Stomach (tissue), 9 donors: ENCODE measurements around the gene ATXN1. TPM values are rescaled to one million over a fixed set of nuclear protein-coding genes. Genes with fewer than 3 reads are reported as not detected.

Experiments
- DNase-seq, 2 donors: peaks; one replicate each; pipeline versions ENCODE4 v3.0.0 to v3.0.0-alpha.2; 2013 to 2019
- H3K27ac ChIP-seq, 5 donors: fragments of 200-600 bp in 4 of 5; sonication (generic) in 4 of 5; one replicate each; pipeline ENCODE4 v1.5.1; 2013 to 2019; ENCODE audit warnings: mild to moderate bottlenecking in 1 of 5, moderate library complexity in 1 of 5
- H3K27me3 ChIP-seq, 3 donors: fragments of 200-600 bp; sonication (generic); one replicate each; pipeline ENCODE4 v1.5.1; 2017 to 2019; ENCODE audit warnings: mixed run types in 1 of 3
- H3K36me3 ChIP-seq, 4 donors: fragments of 200-600 bp; sonication (generic); 1 replicate in 3 of 4; 2 replicates in 1 of 4; pipeline ENCODE4 v1.5.1; 2016 to 2019
- H3K4me1 ChIP-seq, 4 donors: fragments of 200-600 bp; sonication (generic); one replicate each; pipeline ENCODE4 v1.5.1; 2016 to 2019
- H3K4me3 ChIP-seq, 4 donors: fragments of 200-600 bp; sonication (generic) in 3 of 4; one replicate each; pipeline ENCODE4 v1.5.1; 2016 to 2019; ENCODE audit warnings: mild to moderate bottlenecking in 1 of 4
- H3K9me3 ChIP-seq, 4 donors: fragments of 200-600 bp; sonication (generic); one replicate each; pipeline ENCODE4 v1.5.1; 2016 to 2019
- EP300 ChIP-seq: sonication (generic); formaldehyde crosslinking; IDR thresholded peaks from one replicate; pipeline ENCODE4 v1.6.1; 2017; ENCODE audit warnings: antibody characterized with exemption
- POLR2A ChIP-seq, 4 donors: fragments of 450-650 bp; IDR thresholded peaks; one replicate each; pipeline ENCODE4 v1.6.1; 2016; ENCODE audit warnings: antibody characterized with exemption in 4 of 4, control low read depth in 2 of 4, mild to moderate bottlenecking in 1 of 4, moderate library complexity in 1 of 4
- POLR2AphosphoS5 ChIP-seq, 3 donors: sonication (generic); formaldehyde crosslinking; IDR thresholded peaks; one replicate each; pipeline ENCODE4 v1.6.1; 2016; ENCODE audit warnings: antibody characterized with exemption in 3 of 3
- WGBS, 5 donors: extraction: QIAGEN DNeasy Blood & Tissue Kit in 3 of 5; methylation state at CpG; one replicate each; pipeline versions ENCODE4 v1.1.5 to v1.1.7; 2013 to 2018; 5-methylcytosine and 5-hydroxymethylcytosine counted together
- intact Hi-C: fragments of 100-400 bp; cut with DNase I; formaldehyde crosslinking; loops from one replicate; pipeline ENCODE4 v1.15.1; 2023; ENCODE audit warnings: low total_unique reads
- polyA plus RNA-seq, 3 donors: library from polyadenylated mRNA; stranded (reverse); fragments of 200-250 nt; gene quantifications; one replicate each; pipeline ENCODE4 v1.2.3, GENCODE V29; 2013
- total RNA-seq, 5 donors: library from RNA; depleted of rRNA; stranded (reverse); fragments of >200 nt; gene quantifications; one replicate each; pipeline versions ENCODE4 v1.1.0 to v1.2.3, GENCODE V29; 2014 to 2016
- TF ChIP-seq, protein P1 (sequence below), 7 experiments: fragments of 450-650 bp in 4 of 7; fragments of 200-600 bp in 3 of 7; sonication (generic) in 3 of 7; IDR thresholded peaks; one replicate each; pipeline ENCODE4 v1.5.1; 2016 to 2019; ENCODE audit warnings: antibody characterized with exemption in 7 of 7, control low read depth in 2 of 7, mild to moderate bottlenecking in 1 of 7
- donor health status: healthy with polysubstance abuse.
- donor health status: Bipolar disorder and iron deficiency.
- donor health status: healthy.

ATXN1 gene
- total and polyA plus RNA-seq, 8 donors = 5.2 to 106 (median 39.0) TPM

DNA sequence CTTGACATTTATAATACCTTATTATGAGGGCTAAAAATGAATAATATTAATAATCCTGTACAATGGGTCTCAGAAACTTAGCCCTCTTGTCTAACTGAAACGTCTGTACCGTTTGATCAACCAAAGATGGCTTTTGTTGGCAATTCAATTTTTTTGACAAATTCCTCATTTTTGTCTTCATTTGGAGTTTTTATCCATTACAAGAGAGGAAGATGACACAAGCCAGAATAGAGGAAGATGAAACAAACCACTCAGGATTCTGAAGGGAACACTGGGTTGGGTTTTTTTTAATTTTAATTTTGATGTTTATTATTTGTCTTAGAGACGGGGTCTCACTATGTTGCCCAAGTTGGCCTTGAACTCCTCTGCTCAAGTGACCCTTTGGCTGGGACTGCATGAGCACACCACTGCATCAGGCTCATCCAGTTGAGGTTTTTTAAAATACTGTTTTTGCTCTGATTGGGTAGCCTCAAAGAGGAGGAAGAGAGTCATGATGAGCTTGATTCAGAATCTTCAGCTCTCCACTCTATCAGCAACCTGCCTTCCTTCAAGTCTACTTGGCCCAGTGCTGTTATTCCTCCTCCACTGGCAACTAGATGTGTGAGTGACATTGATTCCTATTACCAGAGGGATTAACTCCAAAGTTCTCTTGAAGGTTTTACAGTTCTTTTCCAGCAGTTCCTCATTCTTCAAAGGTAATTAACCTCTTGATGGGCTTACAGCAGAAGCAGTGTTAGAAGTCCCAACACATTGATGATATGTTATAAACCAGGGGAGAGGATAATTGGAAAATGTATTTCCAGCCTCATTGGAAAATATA is 71.3 kb downstream of the ATXN1 start:
- intact Hi-C loops = no loop called here
- Histone ChIP-seq H3K27ac (no peak overlapping the region), H3K27me3 (no peaks in the 10 kb centered on the region), H3K4me1 (peaks cover 0 to 81% (median 23%) of the 10 kb centered on the region in 4 donors), H3K36me3 (no peaks in the 10 kb centered on the region), H3K9me3 (no peaks in the 10 kb centered on the region), H3K4me3 (no peak overlapping the region)
- TF ChIP-seq POLR2A (IDR thresholded peaks at IDR 0.05) (no peak), EP300 (no peak), POLR2AphosphoS5 (IDR thresholded peaks at IDR 0.05) (no peak)
- TF ChIP-seq, protein P1, sequence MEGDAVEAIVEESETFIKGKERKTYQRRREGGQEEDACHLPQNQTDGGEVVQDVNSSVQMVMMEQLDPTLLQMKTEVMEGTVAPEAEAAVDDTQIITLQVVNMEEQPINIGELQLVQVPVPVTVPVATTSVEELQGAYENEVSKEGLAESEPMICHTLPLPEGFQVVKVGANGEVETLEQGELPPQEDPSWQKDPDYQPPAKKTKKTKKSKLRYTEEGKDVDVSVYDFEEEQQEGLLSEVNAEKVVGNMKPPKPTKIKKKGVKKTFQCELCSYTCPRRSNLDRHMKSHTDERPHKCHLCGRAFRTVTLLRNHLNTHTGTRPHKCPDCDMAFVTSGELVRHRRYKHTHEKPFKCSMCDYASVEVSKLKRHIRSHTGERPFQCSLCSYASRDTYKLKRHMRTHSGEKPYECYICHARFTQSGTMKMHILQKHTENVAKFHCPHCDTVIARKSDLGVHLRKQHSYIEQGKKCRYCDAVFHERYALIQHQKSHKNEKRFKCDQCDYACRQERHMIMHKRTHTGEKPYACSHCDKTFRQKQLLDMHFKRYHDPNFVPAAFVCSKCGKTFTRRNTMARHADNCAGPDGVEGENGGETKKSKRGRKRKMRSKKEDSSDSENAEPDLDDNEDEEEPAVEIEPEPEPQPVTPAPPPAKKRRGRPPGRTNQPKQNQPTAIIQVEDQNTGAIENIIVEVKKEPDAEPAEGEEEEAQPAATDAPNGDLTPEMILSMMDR (IDR thresholded peaks at IDR 0.05) = no peak
- DNase-seq = no peak
- WGBS, 5 donors = 86 to 95% (median 92%) methylated on average over 3 of the region's 3 CpGs

DNA sequence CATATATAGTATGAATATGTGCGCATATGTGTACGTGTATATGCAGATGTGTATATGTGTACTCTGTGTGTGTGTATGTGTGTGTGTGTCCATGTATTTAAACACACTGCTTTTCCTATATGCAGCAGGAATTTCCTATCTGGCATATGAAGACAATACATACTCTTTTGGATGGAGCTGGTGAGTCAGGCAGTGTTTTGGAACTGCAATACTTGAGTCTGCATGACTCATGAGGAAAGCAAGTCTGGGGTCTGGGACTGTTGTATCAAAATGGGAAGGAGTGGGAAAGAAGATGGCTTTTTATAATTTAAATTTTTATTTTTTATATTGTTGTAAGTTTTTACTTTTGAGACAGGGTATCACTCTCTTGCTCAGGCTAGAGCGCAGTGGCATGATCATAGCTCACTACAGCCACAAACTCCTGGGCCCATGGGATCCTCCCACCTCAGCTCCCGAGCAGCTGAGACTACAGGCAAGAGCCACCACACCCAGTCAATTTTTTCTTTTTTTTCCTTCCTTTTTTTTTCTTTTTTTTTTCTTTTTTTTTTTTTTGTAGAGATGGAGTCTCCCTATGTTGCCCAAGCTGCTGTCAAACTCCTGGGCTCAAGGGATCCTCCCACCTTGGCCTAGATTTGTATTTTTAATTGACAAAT is 72.2 kb downstream of the ATXN1 start:
- Histone ChIP-seq H3K4me1 (peaks cover 0 to 81% (median 21%) of the 10 kb centered on the region in 4 donors), H3K4me3 (no peak overlapping the region), H3K9me3 (no peaks in the 10 kb centered on the region), H3K36me3 (no peaks in the 10 kb centered on the region), H3K27ac (no peak overlapping the region), H3K27me3 (no peaks in the 10 kb centered on the region)
- DNase-seq = no peak
- intact Hi-C loops = no loop called here
- TF ChIP-seq POLR2AphosphoS5 (IDR thresholded peaks at IDR 0.05) = no peak
- no peak for TF ChIP-seq POLR2A (IDR thresholded peaks at IDR 0.05)
- no peak for TF ChIP-seq EP300
- TF ChIP-seq, protein P1 (IDR thresholded peaks at IDR 0.05) = no peak
- 88 to 93% (median 91%) methylated on average over 4 of the region's 4 CpGs for WGBS, 5 donors

DNA sequence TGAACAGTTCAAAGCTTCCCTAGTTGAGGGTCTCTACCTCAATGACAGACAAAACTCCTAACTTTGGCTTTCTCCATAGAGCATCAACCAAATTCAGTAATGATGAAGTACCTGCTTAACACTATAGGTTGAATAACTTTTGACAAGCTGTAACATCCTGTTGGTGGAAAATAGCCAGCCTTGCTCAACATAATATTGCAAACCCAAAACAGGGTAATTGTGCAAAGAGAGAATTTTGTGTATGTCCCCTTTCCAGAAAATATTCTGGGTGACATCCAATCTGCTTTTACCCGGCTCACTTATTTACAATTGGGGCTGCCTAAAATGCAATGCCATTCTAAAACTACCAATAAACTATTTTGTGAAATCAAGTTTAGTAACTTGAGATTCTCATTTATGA is 72.8 kb downstream of the ATXN1 start:
- intact Hi-C loops = no loop called here
- no peak for DNase-seq
- Histone ChIP-seq H3K9me3 (no peaks in the 10 kb centered on the region), H3K27ac (no peak overlapping the region), H3K4me1 (peaks cover 0 to 81% (median 25%) of the 10 kb centered on the region in 4 donors), H3K36me3 (no peaks in the 10 kb centered on the region), H3K4me3 (no peak overlapping the region), H3K27me3 (no peaks in the 10 kb centered on the region)
- 64 to 95% (median 80%) methylated on average over 1 of the region's 1 CpG for WGBS, 5 donors
- TF ChIP-seq, protein P1 (IDR thresholded peaks at IDR 0.05) = no peak
- TF ChIP-seq POLR2AphosphoS5 (IDR thresholded peaks at IDR 0.05) (no peak), POLR2A (IDR thresholded peaks at IDR 0.05) (no peak), EP300 (no peak)

DNA sequence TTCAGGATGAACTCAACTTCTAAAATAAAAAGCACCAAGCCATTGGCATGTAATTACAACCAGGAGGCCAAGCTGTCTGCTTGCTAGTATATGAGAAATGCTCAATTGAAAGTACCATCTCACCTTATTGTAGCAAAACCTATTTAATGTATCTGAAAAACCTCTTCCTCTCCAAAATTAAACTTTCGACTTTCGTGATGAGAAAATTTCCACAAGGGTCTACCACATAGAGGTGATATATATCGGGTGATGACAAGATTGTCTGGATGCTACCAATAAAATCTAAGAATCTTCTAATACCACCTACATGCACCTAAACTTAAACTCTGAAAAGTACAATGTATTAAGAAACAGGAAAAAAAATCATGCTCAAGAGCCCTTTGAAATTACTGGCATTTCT is 74.2 kb downstream of the ATXN1 start:
- no peaks in the 10 kb centered on the region for H3K27me3 ChIP-seq
- peaks cover 0 to 77% (median 27%) of the 10 kb centered on the region in 4 donors for H3K4me1 ChIP-seq
- DNase-seq = no peak
- no peak overlapping the region for H3K27ac ChIP-seq
- no peaks in the 10 kb centered on the region for H3K36me3 ChIP-seq
- intact Hi-C loops = no loop called here
- H3K9me3 ChIP-seq = no peaks in the 10 kb centered on the region
- H3K4me3 ChIP-seq = no peak overlapping the region
- TF ChIP-seq EP300 = no peak
- TF ChIP-seq POLR2AphosphoS5 (IDR thresholded peaks at IDR 0.05) = no peak
- TF ChIP-seq, protein P1 (IDR thresholded peaks at IDR 0.05) = no peak
- TF ChIP-seq POLR2A (IDR thresholded peaks at IDR 0.05) = no peak
- 84 to 91% (median 89%) methylated on average over 3 of the region's 3 CpGs for WGBS, 5 donors
